GM12878 (cell line): Measurements from ENCODE around the gene PLAAT3. TPM values are rescaled to one million over a fixed set of nuclear protein-coding genes. Genes with fewer than 3 reads are reported as not detected.

Source experiments
- ATAC-seq: fragments of 200-7000 bp; cut with Tn5 transposase; 3 replicates; pipeline ENCODE4 v1.9.1; 2020; ENCODE audit warnings: mild to moderate bottlenecking, moderate library complexity
- BruUV-seq: library from RNA; stranded (reverse); fragments of 400-500 nt; replicated peaks from 2 replicates; lab custom pipeline; 2021; lab: Mats Ljungman, UMichigan
- CTCF ChIA-PET: fragments of 300-600 bp; sonication (Branson Sonifier 250); formaldehyde crosslinking; extraction: SDS; loops from one replicate; lab custom pipeline; 2021; ENCODE audit warnings: inconsistent platforms; lab: Yijun Ruan, JAX
- POLR2A ChIA-PET: fragments of 350-600 bp; formaldehyde crosslinking; extraction: SDS; loops from one replicate; lab custom pipeline; 2021; ENCODE audit warnings: inconsistent platforms; lab: Charles Lee
- RAD21 ChIA-PET: fragments of 300-600 bp; sonication (Branson Sonifier 250); formaldehyde crosslinking; loops from one replicate; lab custom pipeline; 2023; ENCODE audit warnings: antibody characterized with exemption; ENCODE audit not compliant: unreplicated experiment; lab: Charles Lee
- SMC1A ChIA-PET: fragments of 300-600 bp; sonication (Branson Sonifier 250); formaldehyde crosslinking; loops from one replicate; lab custom pipeline; 2023; ENCODE audit not compliant: unreplicated experiment, uncharacterized antibody; lab: Charles Lee
- DNase-seq: peaks from one replicate; pipeline ENCODE4 v3.0.0-alpha.2; 2011; ENCODE audit warnings: low read depth, low spot score
- FAIRE-seq: peaks from 3 replicates; lab custom pipeline; 2011; peaks lifted over from hg19 to GRCh38; lab: Jason Lieb, UNC
- H2AFZ ChIP-seq: 2 replicates; pipeline ENCODE4 v1.6.0; 2011; ENCODE audit warnings: low read depth, low read length, control low read depth; ENCODE audit not compliant: control insufficient read depth
- H3K27ac ChIP-seq: 2 replicates; pipeline ENCODE4 v1.5.1; 2011; ENCODE audit warnings: control low read depth; ENCODE audit not compliant: control insufficient read depth, insufficient read depth
- H3K27me3 ChIP-seq, 2 experiments: replicated peaks in 1 of 2; 2 replicates each; pipeline versions ENCODE4 v1.6.0 to v1.6.1; 2011; ENCODE audit warnings: low read length in 1 of 2; ENCODE audit not compliant: control insufficient read depth in 2 of 2, insufficient read depth in 2 of 2
- H3K36me3 ChIP-seq, 2 experiments: 2 replicates each; pipeline ENCODE4 v1.5.1; 2011; ENCODE audit warnings: low read length in 1 of 2; ENCODE audit not compliant: control insufficient read depth in 2 of 2, insufficient read depth in 2 of 2
- H3K4me1 ChIP-seq: 2 replicates; pipeline ENCODE4 v1.6.1; 2011; ENCODE audit warnings: mild to moderate bottlenecking, low read length, moderate library complexity, mixed read lengths; ENCODE audit not compliant: control insufficient read depth, insufficient read depth
- H3K4me2 ChIP-seq: 2 replicates; pipeline ENCODE4 v1.6.0; 2011; ENCODE audit warnings: control low read depth; ENCODE audit not compliant: control insufficient read depth, insufficient read depth
- H3K4me3 ChIP-seq: fragments of 200-600 bp; sonication (generic); 2 replicates; pipeline ENCODE4 v1.5.1; 2016
- H3K79me2 ChIP-seq: 2 replicates; pipeline ENCODE4 v1.6.0; 2011; ENCODE audit warnings: low read length; ENCODE audit not compliant: control insufficient read depth, insufficient read depth
- H3K9ac ChIP-seq: 2 replicates; pipeline ENCODE4 v1.8.0; 2011; ENCODE audit warnings: low read length, control low read depth, mixed read lengths; ENCODE audit not compliant: control insufficient read depth, insufficient read depth
- H3K9me3 ChIP-seq: replicated peaks from 3 replicates; pipeline ENCODE4 v1.5.1; 2011; ENCODE audit warnings: mild to moderate bottlenecking, low read length; ENCODE audit not compliant: control insufficient read depth, insufficient read depth
- H4K20me1 ChIP-seq: 2 replicates; pipeline ENCODE4 v1.6.0; 2011; ENCODE audit not compliant: control insufficient read depth, insufficient read depth
- NR2C1 ChIP-seq: fragments of 450-650 bp; IDR thresholded peaks from 2 replicates; pipeline ENCODE4 v1.6.1; 2017; ENCODE audit warnings: antibody characterized with exemption, mild to moderate bottlenecking, moderate library complexity
- RAD21 ChIP-seq: IDR thresholded peaks from 2 replicates; pipeline ENCODE4 v1.6.1; 2011; ENCODE audit warnings: mild to moderate bottlenecking, low read depth, low read length, moderate library complexity; ENCODE audit not compliant: insufficient read depth
- RUNX3 ChIP-seq: IDR thresholded peaks from 2 replicates; pipeline ENCODE4 v1.6.1; 2012; ENCODE audit warnings: low read length, inconsistent platforms
- WGBS: methylation state at CpG from one replicate; pipeline ENCODE4 v1.1.6; 2016; ENCODE audit warnings: low lambda C conversion rate; ENCODE audit not compliant: insufficient replicate concordance, insufficient coverage; ENCODE audit errors: missing lambda C conversion rate; 5-methylcytosine and 5-hydroxymethylcytosine counted together
- in situ Hi-C: fragments of 300-500 bp; cut with MboI; formaldehyde crosslinking; loops from 9 replicates; pipeline ENCODE4 v1.14.3; 2018; ENCODE audit warnings: mixed read lengths
- intact Hi-C: fragments of 100-400 bp; cut with micrococcal nuclease; formaldehyde crosslinking; loops from one replicate; pipeline ENCODE4 v1.14.2; 2022; ENCODE audit not compliant: unreplicated experiment
- polyA plus RNA-seq, 11 experiments: library from polyadenylated mRNA; depleted of rRNA in 4 of 11; unstranded in 6 of 11; stranded (reverse) in 5 of 11; fragments of >200 nt; fragmentation: Nextera tagmentation in 4 of 11; fragmentation: Illumina TruSeq in 1 of 11; extraction: Ambion mirVana in 4 of 11; extraction: Trizol in 1 of 11; gene quantifications; 1 replicate in 1 of 11; 2 replicates in 10 of 11; pipeline versions ENCODE4 v1.2.1 to v1.2.3, GENCODE V29; 2011 to 2016; ENCODE audit warnings: inconsistent platforms in 2 of 11, missing spikeins in 2 of 11, low read depth in 1 of 11
- total RNA-seq, 4 experiments: library from RNA; depleted of rRNA in 3 of 4; stranded (reverse); fragments of >200 nt in 3 of 4; fragmentation: Illumina TruSeq in 1 of 4; extraction: Trizol in 1 of 4; gene quantifications; 2 replicates each; pipeline versions ENCODE4 v1.2.1 to v1.2.3, GENCODE V29; 2013 to 2021

Gene PLAAT3
- total and polyA plus RNA-seq, 10 of the 15 experiments (the other 5 are each of a cell fraction or from before 2014, with no cell fraction given) = 4.8 to 37.0 (median 14.8) TPM

GRCh38 chr11:63537293-63538101 lies 76.7 kb downstream of the PLAAT3 start:
- H3K36me3 ChIP-seq = no peaks in the 10 kb centered on the region
- H4K20me1 ChIP-seq = no peaks in the 10 kb centered on the region
- peak overlapping the region; percentile 59 for H2AFZ ChIP-seq
- CTCF ChIA-PET = interaction anchor here (0.6 to 1.9 kb wide), 8 partner anchors 14 to 201 kb away, joined by 3 to 6 read pairs (median 3); no protein-coding TSS in a partner anchor
- H3K4me2 ChIP-seq = peak overlapping the region; percentile 75
- RAD21 ChIA-PET = interaction anchor here (0.5 to 2.2 kb wide), 7 partner anchors 25 to 96 kb away, joined by 4 to 10 read pairs (median 7); partner anchors contain the start of gene PLAAT2
- peak overlapping the region; percentile 70 for H3K4me3 ChIP-seq
- no peaks in the 10 kb centered on the region for H3K79me2 ChIP-seq
- TF ChIP-seq RAD21 = 0 out of 2 replicates have a peak, but pooled peaks have one; percentile 15
- no peak for TF ChIP-seq NR2C1
- peak; percentile 36 for TF ChIP-seq RUNX3
- BruUV-seq = no TSS peak
- SMC1A ChIA-PET = interaction anchor here (0.7 to 3.7 kb wide), 8 partner anchors 14 to 95 kb away, joined by 3 to 12 read pairs (median 4); partner anchors contain the start of gene PLAAT2
- DNase-seq = no peak
- H3K27me3 ChIP-seq = no peaks in the 10 kb centered on the region
- peak overlapping the region; percentile 47 for H3K27ac ChIP-seq
- POLR2A ChIA-PET = interaction anchor here (0.8 to 1.6 kb wide), 3 partner anchors 30 to 96 kb away, joined by 3 read pairs; no protein-coding TSS in a partner anchor
- 30% methylated on average over 8 of the region's 8 CpGs for WGBS
- no peaks in the 10 kb centered on the region for H3K9me3 ChIP-seq
- ATAC-seq = peak; percentile 31
- H3K9ac ChIP-seq = peak overlapping the region; percentile 48; the same call in 1 of the 2 replicates
- intact Hi-C loops = no loop called here
- in situ Hi-C loops = no loop called here
- FAIRE-seq = peak; percentile 44
- H3K4me1 ChIP-seq = peaks cover 30% of the 10 kb centered on the region
